ENCODE data around the gene CYP39A1. TPM values are rescaled to one million over a fixed set of nuclear protein-coding genes. Genes with fewer than 3 reads are reported as not detected.

The CYP39A1 gene, protein sequence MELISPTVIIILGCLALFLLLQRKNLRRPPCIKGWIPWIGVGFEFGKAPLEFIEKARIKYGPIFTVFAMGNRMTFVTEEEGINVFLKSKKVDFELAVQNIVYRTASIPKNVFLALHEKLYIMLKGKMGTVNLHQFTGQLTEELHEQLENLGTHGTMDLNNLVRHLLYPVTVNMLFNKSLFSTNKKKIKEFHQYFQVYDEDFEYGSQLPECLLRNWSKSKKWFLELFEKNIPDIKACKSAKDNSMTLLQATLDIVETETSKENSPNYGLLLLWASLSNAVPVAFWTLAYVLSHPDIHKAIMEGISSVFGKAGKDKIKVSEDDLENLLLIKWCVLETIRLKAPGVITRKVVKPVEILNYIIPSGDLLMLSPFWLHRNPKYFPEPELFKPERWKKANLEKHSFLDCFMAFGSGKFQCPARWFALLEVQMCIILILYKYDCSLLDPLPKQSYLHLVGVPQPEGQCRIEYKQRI
- 2.5 and 2.6 TPM in 2 replicates for total RNA-seq (2014; rRNA removed; shearing (Covaris generic))

DNA sequence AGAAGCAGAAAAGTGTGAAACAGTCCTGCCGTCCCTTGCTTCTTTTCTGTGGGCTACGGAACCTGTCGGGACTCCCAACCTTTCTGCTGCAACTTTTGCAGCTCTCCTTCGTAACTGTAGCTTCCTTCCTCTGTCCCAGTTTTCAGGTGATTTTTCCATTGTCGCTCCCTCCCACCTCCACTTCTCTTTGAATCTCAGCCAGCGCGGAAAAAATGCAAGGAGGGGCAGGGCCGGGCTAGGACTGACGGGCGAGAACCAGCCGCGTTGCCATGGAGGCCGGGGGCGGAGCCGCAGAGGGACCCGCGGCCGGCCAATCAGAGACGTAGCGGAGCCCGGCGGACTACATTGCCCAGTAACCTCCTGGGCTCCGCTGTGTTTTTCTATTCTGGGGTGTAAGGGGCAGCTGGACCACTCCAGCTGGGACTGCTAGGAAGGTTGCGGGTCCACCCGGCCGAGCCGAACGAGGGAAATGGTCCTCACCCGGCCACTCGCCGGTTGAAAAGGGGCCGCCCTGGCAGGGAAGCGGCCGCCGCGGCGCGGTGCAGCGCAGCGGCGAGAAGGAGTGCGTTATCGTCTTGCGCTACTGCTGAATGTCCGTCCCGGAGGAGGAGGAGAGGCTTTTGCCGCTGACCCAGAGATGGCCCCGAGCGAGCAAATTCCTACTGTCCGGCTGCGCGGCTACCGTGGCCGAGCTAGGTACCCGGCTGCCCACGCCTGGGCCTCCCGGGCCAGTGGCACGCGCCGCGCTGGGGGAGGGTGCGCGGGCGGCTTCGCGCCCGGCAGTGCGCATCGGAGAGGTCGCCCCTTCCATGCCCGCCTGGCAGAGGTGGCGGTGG, at the start of gene CYP39A1, which contains the start of gene SLC25A27:
Gene CYP39A1, minus strand, starts transcription at position 216 of the 836 bp plus-strand sequence. CDS start 236 bp downstream, outside the sequence.
Gene SLC25A27, plus strand, starts transcription at position 373 of the 836 bp plus-strand sequence. Its CDS starts 218 bp downstream, at position 591.
- Histone ChIP-seq H3K4me3 (peak within 1 kb of the TSS; percentile 57), H3K27ac (no peak within 1 kb of the TSS), H3K9me3 (replicated peaks) (no peaks in the 10 kb centered on the region), H3K36me3 (no peaks in the 10 kb centered on the region), H3K27me3 (no peaks in the 10 kb centered on the region), H3K4me1 (0 out of 2 replicates have a peak, but pooled peaks cover 3% of the 10 kb centered on the region)
- DNase-seq = peak; percentile 70 to 75

DNA sequence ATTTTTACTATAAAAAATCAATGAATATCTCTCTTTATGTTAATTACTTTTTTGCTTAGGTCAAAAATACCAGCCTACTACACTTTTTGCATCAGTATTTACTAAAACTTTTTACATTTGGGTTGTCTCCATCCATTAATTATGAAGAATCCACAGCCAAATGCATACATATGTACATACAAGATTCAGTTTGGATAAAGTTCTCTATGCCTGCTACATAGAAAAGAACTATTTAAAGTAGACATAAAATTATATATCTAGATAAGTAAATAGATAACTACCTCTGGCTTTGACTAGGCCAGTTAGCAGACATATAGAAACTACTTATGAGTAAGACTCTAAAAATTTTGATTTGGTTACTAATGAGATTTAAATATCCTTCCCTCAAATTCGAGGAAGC, 47.4 kb upstream of the CYP39A1 start:
- Histone ChIP-seq H3K4me1 (no peaks in the 10 kb centered on the region), H3K36me3 (no peaks in the 10 kb centered on the region), H3K9me3 (replicated peaks) (no peaks in the 10 kb centered on the region), H3K27ac (no peak overlapping the region), H3K4me3 (no peak overlapping the region), H3K27me3 (no peaks in the 10 kb centered on the region)
- no peak for DNase-seq

DNA sequence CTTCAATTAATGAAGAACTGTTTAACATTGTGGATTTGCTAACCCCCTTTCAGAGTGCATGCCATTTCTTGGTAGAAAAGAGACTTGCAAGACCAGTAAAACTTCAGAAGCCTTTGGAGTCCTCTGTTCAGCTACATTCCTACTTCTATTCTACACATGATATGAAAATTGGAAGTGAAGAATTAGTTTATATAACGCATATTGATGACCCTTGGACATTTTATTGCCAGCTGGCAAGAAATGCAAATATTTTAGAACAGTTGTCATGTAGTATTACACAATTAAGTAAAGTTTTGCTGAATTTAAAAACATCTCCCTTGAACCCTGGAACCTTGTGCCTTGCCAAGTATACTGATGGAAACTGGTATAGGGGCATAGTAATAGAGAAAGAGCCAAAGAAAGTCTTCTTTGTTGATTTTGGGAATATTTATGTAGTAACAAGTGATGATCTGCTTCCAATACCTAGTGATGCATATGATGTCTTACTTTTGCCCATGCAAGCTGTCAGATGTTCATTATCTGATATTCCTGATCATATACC, 38.4 kb upstream of the CYP39A1 start:
- no peak overlapping the region for H3K4me3 ChIP-seq
- no peak for DNase-seq
- no peak overlapping the region for H3K27ac ChIP-seq
- H3K4me1 ChIP-seq = peaks cover 13% of the 10 kb centered on the region
- H3K36me3 ChIP-seq = no peaks in the 10 kb centered on the region
- H3K9me3 ChIP-seq (replicated peaks) = no peaks in the 10 kb centered on the region
- 0 out of 2 replicates have a peak, but pooled peaks cover 3% of the 10 kb centered on the region for H3K27me3 ChIP-seq

DNA sequence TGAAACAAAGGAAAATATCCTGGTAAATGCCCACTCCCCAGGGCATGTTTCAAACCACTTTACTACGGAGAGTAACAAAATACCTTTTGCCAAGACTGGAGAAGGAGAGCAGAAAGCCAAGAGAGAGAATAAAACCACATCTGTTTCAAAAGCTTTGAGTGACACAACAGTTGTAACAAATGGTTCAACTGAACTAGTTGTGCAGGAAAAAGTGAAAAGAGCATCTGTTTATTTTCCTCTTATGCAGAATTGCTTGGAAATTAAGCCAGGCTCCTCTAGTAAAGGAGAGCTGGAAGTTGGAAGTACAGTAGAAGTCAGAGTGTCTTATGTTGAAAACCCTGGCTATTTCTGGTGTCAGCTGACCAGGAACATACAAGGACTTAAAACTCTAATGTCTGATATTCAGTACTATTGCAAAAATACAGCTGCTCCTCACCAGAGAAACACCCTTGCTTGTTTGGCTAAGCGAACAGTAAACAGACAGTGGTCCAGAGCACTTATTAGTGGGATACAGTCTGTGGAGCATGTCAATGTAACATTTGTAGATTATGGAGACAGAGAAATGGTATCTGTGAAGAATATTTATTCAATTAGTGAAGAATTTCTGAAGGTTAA, 37.6 kb upstream of the CYP39A1 start:
- no peaks in the 10 kb centered on the region for H3K36me3 ChIP-seq
- no peak overlapping the region for H3K27ac ChIP-seq
- 0 out of 2 replicates have a peak, but pooled peaks cover 3% of the 10 kb centered on the region for H3K27me3 ChIP-seq
- no peaks in the 10 kb centered on the region for H3K9me3 ChIP-seq (replicated peaks)
- peak in 1 of 2 experiments; percentile 46 for DNase-seq
- no peak overlapping the region for H3K4me3 ChIP-seq
- peaks cover 13% of the 10 kb centered on the region for H3K4me1 ChIP-seq

DNA sequence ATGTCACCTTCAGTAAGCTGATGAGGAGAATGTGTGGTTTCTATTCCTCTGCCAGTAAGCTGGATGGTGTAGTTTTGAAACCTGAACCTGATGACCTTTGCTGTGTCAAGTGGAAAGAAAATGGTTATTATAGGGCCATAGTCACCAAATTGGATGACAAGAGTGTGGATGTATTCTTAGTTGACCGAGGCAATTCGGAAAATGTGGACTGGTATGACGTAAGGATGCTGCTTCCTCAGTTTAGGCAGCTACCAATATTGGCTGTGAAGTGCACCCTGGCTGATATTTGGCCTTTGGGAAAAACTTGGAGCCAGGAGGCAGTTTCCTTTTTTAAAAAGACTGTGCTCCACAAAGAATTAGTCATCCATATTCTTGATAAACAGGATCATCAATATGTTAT, 37.0 kb upstream of the CYP39A1 start:
- no peak overlapping the region for H3K4me3 ChIP-seq
- H3K9me3 ChIP-seq (replicated peaks) = no peaks in the 10 kb centered on the region
- H3K4me1 ChIP-seq = peaks cover 13% of the 10 kb centered on the region
- DNase-seq = no peak
- no peak overlapping the region for H3K27ac ChIP-seq
- no peaks in the 10 kb centered on the region for H3K36me3 ChIP-seq
- H3K27me3 ChIP-seq = 0 out of 2 replicates have a peak, but pooled peaks cover 3% of the 10 kb centered on the region

DNA sequence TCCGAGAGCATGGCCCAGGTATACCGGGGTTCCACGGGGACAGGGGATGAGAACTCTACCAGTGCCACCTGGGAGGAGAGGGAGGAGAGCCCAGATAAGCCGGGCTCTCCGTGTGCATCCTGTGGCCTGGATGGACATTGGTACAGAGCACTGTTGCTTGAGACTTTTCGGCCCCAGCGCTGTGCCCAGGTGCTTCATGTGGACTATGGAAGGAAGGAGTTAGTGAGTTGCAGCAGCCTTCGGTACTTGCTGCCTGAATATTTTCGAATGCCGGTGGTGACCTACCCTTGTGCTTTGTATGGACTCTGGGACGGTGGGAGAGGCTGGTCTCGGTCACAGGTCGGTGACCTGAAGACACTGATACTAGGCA, 36.3 kb upstream of the CYP39A1 start:
- Histone ChIP-seq H3K27me3 (0 out of 2 replicates have a peak, but pooled peaks cover 3% of the 10 kb centered on the region), H3K4me3 (no peak overlapping the region), H3K9me3 (replicated peaks) (no peaks in the 10 kb centered on the region), H3K36me3 (no peaks in the 10 kb centered on the region), H3K4me1 (peaks cover 13% of the 10 kb centered on the region), H3K27ac (no peak overlapping the region)
- no peak for DNase-seq

DNA sequence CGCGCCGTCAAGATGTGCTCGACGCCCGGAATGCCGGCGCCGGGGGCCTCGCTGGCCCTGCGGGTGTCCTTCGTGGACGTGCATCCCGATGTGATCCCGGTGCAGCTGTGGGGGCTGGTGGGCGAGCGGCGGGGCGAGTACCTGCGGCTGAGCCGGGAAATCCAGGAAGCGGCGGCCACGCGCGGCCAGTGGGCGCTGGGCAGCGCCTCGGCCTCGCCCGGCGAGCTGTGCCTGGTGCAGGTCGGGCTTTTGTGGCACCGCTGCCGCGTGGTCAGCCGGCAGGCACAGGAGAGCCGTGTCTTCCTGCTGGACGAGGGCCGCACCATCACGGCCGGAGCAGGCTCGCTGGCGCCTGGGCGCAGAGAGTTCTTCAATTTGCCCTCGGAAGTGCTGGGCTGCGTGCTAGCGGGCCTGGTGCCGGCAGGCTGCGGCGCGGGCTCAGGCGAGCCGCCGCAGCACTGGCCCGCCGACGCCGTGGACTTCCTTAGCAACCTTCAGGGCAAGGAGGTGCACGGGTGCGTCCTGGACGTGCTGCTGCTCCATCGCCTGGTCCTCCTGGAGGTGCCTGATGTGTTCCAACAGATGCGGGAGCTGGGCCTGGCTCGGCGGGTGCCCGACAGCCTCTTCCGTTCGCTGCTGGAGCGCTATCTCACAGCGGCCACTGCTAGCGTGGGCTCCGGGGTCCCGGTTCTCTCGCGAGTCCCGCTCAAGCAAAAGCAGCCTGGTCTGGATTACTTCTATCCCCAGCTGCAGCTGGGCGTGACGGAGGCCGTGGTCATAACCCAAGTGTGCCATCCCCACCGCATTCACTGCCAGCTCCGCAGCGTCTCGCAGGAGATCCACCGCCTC, 35.7 kb upstream of the CYP39A1 start:
- 0 out of 2 replicates have a peak, but pooled peaks cover 3% of the 10 kb centered on the region for H3K27me3 ChIP-seq
- H3K36me3 ChIP-seq = no peaks in the 10 kb centered on the region
- no peaks in the 10 kb centered on the region for H3K9me3 ChIP-seq (replicated peaks)
- no peak for DNase-seq
- H3K27ac ChIP-seq = no peak overlapping the region
- H3K4me3 ChIP-seq = no peak overlapping the region
- H3K4me1 ChIP-seq = peaks cover 13% of the 10 kb centered on the region

DNA sequence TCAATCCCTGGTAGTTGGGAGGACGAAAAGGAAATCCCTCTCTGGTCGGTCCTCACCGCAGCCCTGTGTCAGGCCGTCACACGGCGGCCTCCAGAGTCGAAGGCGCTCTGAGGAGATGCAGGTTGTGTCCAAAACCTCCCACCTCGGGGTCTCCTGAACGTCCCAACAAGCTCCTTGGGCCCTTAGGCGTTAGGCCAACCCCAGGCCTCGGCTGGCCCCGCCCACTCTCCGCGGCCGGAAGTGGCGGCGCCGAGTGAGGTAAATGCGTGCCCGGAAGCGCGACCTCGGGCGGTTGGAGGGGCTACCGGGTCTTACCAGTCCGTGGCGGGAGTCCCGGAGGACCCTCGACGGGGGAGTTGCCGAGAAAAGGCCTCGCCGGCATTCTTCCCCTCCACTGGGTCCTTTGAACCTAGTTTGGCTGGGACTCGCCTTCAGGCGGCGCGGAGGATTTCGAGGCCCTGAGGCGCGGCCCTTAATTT, 35.0 kb upstream of the CYP39A1 start, which contains the start of gene TDRD6:
Gene TDRD6, plus strand, starts transcription at position 267 of the 479 bp plus-strand sequence. CDS start 244 bp downstream, outside the sequence.
- Histone ChIP-seq H3K9me3 (replicated peaks) (no peaks in the 10 kb centered on the region), H3K4me1 (peaks cover 13% of the 10 kb centered on the region), H3K4me3 (no peak within 1 kb of the TSS), H3K36me3 (no peaks in the 10 kb centered on the region), H3K27me3 (0 out of 2 replicates have a peak, but pooled peaks cover 3% of the 10 kb centered on the region), H3K27ac (no peak within 1 kb of the TSS)
- no peak for DNase-seq

DNA sequence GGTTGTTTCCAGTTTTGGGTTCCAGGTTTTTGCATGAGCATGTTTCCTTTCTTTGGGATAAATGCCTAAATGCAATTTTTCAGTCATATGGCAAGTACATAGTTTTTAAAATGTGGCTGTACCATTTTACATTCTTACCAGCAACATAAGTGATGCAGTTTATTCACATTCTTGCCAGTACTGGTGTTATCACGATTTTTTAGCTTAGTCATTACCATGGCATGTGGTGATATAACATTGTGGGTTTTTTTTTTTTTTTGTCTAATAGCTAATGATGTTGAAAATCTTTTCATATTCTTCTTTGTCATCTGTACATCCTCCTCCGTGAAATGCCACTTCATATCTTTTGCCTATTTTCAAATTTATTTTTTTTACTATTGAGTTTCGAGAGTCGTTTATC, 32.2 kb upstream of the CYP39A1 start:
- H3K27ac ChIP-seq = no peak overlapping the region

DNA sequence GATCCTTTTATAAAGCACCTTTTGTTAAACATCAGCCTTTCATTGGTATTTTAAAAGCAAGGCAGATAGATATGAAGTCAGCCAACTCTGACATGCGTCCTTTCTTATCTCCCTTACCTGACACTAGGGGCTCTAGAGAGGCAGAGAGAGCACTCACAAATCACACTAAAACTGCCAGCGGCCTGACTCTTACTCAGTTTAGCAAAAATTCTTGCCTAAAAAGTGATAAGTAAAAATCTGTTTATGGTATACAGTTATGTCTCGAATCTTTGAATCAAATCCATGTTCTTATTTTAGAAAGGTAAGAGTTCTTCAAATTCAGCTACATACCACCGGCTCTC, 24.7 kb upstream of the CYP39A1 start:
- no peaks in the 10 kb centered on the region for H3K36me3 ChIP-seq
- H3K27ac ChIP-seq = no peak overlapping the region
- H3K27me3 ChIP-seq = no peaks in the 10 kb centered on the region
- H3K4me1 ChIP-seq = no peaks in the 10 kb centered on the region
- peak in 1 of 2 experiments; percentile 5 for DNase-seq
- no peak overlapping the region for H3K4me3 ChIP-seq
- H3K9me3 ChIP-seq (replicated peaks) = no peaks in the 10 kb centered on the region

More for the DNA sequence above, 32.2 kb upstream of the CYP39A1 start:
- Histone ChIP-seq H3K36me3 (no peaks in the 10 kb centered on the region), H3K4me3 (no peak overlapping the region), H3K4me1 (peaks cover 5% of the 10 kb centered on the region), H3K27me3 (no peaks in the 10 kb centered on the region), H3K9me3 (replicated peaks) (no peaks in the 10 kb centered on the region)
- DNase-seq = no peak

DNA sequence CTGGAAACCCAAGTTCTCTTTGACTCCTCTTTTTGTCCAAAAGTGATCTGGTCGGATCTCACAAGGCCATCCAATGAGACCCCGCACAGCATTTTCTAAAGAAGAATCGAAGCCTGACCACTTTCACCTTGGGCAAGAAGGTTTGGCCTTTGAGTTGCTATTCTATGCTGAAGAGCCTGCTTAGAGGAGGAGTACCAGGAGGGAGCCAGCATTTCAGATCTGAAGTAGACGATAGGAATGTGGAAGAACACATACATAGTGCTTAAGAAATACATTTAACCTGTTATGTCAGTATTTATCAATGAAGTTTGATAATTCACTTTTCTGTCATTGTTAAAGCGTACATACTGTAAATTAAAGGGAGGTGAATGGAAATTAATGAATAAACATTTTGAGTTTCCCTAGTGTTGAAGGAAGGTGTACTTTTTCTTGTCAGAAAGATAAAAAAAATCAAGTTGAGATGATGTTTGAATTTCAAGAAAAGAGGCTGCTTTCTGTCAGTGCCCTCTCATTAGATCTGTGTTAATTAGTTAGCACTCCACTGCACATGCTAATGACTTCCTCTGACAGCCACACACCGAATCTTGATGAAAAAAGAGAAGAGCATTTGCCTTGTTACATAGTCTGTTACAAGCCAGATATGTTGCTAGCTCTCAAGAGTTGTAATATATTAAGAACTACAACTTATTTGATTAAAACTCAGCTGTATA, 24.1 kb upstream of the CYP39A1 start:
- no peak for DNase-seq
- Histone ChIP-seq H3K4me1 (no peaks in the 10 kb centered on the region), H3K36me3 (no peaks in the 10 kb centered on the region), H3K27ac (no peak overlapping the region), H3K9me3 (replicated peaks) (no peaks in the 10 kb centered on the region), H3K27me3 (no peaks in the 10 kb centered on the region), H3K4me3 (no peak overlapping the region)

DNA sequence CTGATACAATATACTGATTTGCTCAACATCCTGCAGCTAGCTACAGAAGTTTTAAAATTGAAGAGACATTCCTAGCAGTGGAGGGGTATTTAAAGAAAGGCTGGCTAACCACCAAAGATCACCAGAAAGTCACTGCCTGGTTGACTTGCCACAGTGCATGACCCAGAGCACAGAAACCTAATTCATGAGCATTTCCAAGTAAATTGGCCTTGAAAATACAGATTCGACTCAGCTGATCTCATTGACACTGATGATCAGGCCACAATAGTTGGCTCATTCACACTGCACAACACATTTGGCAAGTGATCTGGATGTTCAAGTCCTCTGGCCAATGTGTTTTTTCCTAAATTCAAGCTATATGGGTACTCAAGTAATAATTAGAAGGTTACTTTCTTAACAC, 21.8 kb upstream of the CYP39A1 start:
- no peaks in the 10 kb centered on the region for H3K27me3 ChIP-seq
- H3K27ac ChIP-seq = no peak overlapping the region
- no peak for DNase-seq
- H3K4me1 ChIP-seq = no peaks in the 10 kb centered on the region
- no peaks in the 10 kb centered on the region for H3K36me3 ChIP-seq
- H3K9me3 ChIP-seq (replicated peaks) = no peaks in the 10 kb centered on the region
- H3K4me3 ChIP-seq = no peak overlapping the region

DNA sequence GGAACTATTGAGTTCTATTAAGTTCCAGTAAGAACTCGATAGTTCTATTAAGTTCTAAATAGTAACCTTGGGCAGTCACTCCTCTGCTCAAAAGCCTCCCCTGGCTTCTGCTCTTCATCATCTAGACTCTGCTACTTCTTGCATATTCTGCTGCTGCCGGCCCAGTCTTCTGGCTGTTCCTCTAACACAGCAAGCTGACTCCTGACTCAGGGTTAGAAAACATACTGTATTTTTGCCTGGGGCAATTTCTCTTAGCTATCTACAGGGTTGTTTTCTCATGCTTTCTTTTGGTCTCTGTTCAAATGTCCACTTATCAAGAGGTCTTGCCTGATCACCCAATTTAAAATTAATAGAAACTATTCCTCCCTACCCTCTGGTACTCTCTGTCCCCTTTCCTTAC, 14.8 kb upstream of the CYP39A1 start:
- no peaks in the 10 kb centered on the region for H3K4me1 ChIP-seq
- no peak overlapping the region for H3K27ac ChIP-seq
- no peak overlapping the region for H3K4me3 ChIP-seq
- no peak for DNase-seq
- no peaks in the 10 kb centered on the region for H3K27me3 ChIP-seq
- no peaks in the 10 kb centered on the region for H3K36me3 ChIP-seq
- no peaks in the 10 kb centered on the region for H3K9me3 ChIP-seq (replicated peaks)
